Endothelial cell of umbilical vein (primary cell): Measurements from ENCODE around the gene FAM114A2.

ENCODE experiments used
- CTCF ChIP-seq, 2 donors: IDR thresholded peaks; 1 replicate in 1 of 2; 2 replicates in 1 of 2; pipeline ENCODE4 v1.5.1; 2011; ENCODE audit warnings: low read length in 2 of 2, mild to moderate bottlenecking in 2 of 2, moderate library complexity in 2 of 2, control low read depth in 1 of 2, inconsistent platforms in 1 of 2, low read depth in 1 of 2; ENCODE audit not compliant: insufficient read depth in 1 of 2; ENCODE audit errors: extremely low read depth in 1 of 2
- JUN ChIP-seq: IDR thresholded peaks from 2 replicates; pipeline ENCODE4 v1.6.1; 2011; ENCODE audit warnings: borderline replicate concordance, low read depth; ENCODE audit not compliant: insufficient read length, insufficient read depth
- POLR2A ChIP-seq: IDR thresholded peaks from 2 replicates; pipeline ENCODE4 v1.6.1; 2012; ENCODE audit warnings: low read depth, mild to moderate bottlenecking, control low read depth, low read length

- TF ChIP-seq CTCF (IDR thresholded peaks at IDR 0.05; ENCODE audit: extremely low read depth in 1 of 2, insufficient read depth in 1 of 2, low read depth in 1 of 2, low read length in 2 of 2): no peak
- no peak for TF ChIP-seq JUN
- no peak for TF ChIP-seq POLR2A
Observed at GRCh38 chr5:153970496-153970895, 68.2 kb downstream of the FAM114A2 start.
